Type B pancreatic cell (in vitro differentiated cells): ENCODE data around the gene CCL15. TPM values are rescaled to one million over a fixed set of nuclear protein-coding genes. Genes with fewer than 3 reads are reported as not detected.
A peak's percentile ranks its signal among the peaks of the same experiment; 100 is the strongest.
"Not testable (repeated sequence)": the region's sequence is repeated elsewhere in the genome, so short reads cannot be mapped to it uniquely, and the experiment has no call there.

Source experiments
- DNase-seq: peaks from one replicate; pipeline ENCODE4 v3.0.0; 2021; ENCODE audit warnings: mixed read lengths; ENCODE audit not compliant: unreplicated experiment; ENCODE audit errors: extremely low spot score
- H3K27ac Mint-ChIP-seq: 2 replicates; pipeline ENCODE4 v1.8.0; 2021; ENCODE audit warnings: mild to moderate bottlenecking, mixed read lengths
- H3K27me3 Mint-ChIP-seq: 2 replicates; pipeline ENCODE4 v1.8.0; 2021; ENCODE audit warnings: mixed read lengths
- H3K36me3 Mint-ChIP-seq: 2 replicates; pipeline ENCODE4 v1.8.0; 2021; ENCODE audit warnings: mixed read lengths
- H3K4me1 Mint-ChIP-seq: one replicate; pipeline ENCODE4 v1.8.0; 2021; ENCODE audit warnings: mixed read lengths; ENCODE audit not compliant: unreplicated experiment
- H3K4me3 Mint-ChIP-seq: 2 replicates; pipeline ENCODE4 v1.8.0; 2021; ENCODE audit warnings: mild to moderate bottlenecking, mixed read lengths
- H3K9me3 Mint-ChIP-seq: 2 replicates; pipeline ENCODE4 v1.8.0; 2021; ENCODE audit warnings: mixed read lengths
- total RNA-seq: library from RNA; stranded (reverse); gene quantifications from 2 replicates; pipeline ENCODE4 v1.2.1, GENCODE V29; 2021; ENCODE audit warnings: low replicate concordance
- TF ChIP-seq, protein P1 (sequence below): fragments of 200-600 bp; sonication (generic); conservative IDR thresholded peaks from 2 replicates; pipeline ENCODE4 v1.5.0; 2021; ENCODE audit warnings: antibody characterized with exemption, mild to moderate bottlenecking

CCL15 gene
- total RNA-seq, 1 donor from 2014 or later = 2.0 TPM

GRCh38 chr17:36016555-36016954 lies 15.2 kb upstream of the CCL15 start:
- Mint-ChIP-seq H3K4me1 (no peaks in the 10 kb centered on the region), H3K27me3 (peaks cover 35% of the 10 kb centered on the region), H3K4me3 (no peak overlapping the region), H3K36me3 (no peaks in the 10 kb centered on the region), H3K9me3 (peaks cover 4% of the 10 kb centered on the region), H3K27ac (no peak overlapping the region)
- DNase-seq = no peak
- TF ChIP-seq, protein P1, sequence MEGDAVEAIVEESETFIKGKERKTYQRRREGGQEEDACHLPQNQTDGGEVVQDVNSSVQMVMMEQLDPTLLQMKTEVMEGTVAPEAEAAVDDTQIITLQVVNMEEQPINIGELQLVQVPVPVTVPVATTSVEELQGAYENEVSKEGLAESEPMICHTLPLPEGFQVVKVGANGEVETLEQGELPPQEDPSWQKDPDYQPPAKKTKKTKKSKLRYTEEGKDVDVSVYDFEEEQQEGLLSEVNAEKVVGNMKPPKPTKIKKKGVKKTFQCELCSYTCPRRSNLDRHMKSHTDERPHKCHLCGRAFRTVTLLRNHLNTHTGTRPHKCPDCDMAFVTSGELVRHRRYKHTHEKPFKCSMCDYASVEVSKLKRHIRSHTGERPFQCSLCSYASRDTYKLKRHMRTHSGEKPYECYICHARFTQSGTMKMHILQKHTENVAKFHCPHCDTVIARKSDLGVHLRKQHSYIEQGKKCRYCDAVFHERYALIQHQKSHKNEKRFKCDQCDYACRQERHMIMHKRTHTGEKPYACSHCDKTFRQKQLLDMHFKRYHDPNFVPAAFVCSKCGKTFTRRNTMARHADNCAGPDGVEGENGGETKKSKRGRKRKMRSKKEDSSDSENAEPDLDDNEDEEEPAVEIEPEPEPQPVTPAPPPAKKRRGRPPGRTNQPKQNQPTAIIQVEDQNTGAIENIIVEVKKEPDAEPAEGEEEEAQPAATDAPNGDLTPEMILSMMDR = no peak

DNA sequence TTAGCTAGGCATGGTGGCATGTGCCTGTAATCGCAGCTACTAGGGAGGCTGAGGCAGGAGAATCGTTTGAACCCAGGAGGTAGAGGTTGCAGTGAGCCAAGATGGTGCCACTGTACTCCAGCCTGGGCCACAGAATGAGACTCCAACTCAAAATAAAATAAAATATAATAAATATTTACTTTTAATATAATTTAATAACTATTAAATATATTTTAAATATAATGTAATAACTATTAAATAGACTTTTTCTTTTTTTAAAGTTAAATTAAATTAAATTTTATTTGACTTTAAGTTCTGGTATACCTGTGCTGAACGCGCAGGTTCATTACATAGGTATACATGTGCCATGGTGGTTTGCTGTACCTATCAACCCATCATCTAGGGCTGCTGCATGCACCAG lies 14.5 kb upstream of the CCL15 start:
- H3K4me3 Mint-ChIP-seq, H3K9me3 Mint-ChIP-seq, H3K27ac Mint-ChIP-seq, H3K4me1 Mint-ChIP-seq, DNase-seq, H3K36me3 Mint-ChIP-seq: not testable (repeated sequence)
- peaks cover 29% of the 10 kb centered on the region for H3K27me3 Mint-ChIP-seq

DNA sequence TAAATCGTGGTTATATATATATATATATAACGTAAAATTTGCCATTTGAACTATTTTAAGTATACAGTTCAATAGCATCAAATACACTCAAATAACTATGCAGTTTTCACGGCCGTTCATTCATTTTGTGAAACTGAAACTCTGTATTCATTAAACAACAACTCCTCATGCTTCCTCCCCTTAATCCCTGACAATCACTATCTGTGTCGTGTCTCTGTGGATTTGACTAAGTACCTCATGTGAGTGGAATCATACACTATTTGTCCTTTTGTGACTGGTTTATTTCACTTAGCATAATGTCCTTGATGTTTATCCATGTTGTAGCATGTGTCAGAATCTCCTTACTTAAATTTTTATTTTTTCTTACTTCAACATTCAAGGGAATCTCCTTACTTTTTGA lies 13.6 kb upstream of the CCL15 start:
- no peak for DNase-seq
- Mint-ChIP-seq H3K4me3 (no peak overlapping the region), H3K27me3 (peaks cover 22% of the 10 kb centered on the region), H3K36me3 (no peaks in the 10 kb centered on the region), H3K4me1 (no peaks in the 10 kb centered on the region), H3K9me3 (peaks cover 4% of the 10 kb centered on the region), H3K27ac (no peak overlapping the region)
- TF ChIP-seq, protein P1 = no peak

GRCh38 chr17:36011201-36011600 lies 9.8 kb upstream of the CCL15 start:
- H3K9me3 Mint-ChIP-seq = peaks cover 4% of the 10 kb centered on the region
- peaks cover 9% of the 10 kb centered on the region for H3K27me3 Mint-ChIP-seq
- TF ChIP-seq, protein P1 = no peak
- peaks cover 4% of the 10 kb centered on the region for H3K4me1 Mint-ChIP-seq
- H3K4me3 Mint-ChIP-seq = no peak overlapping the region
- no peak overlapping the region for H3K27ac Mint-ChIP-seq
- DNase-seq = no peak
- H3K36me3 Mint-ChIP-seq = no peaks in the 10 kb centered on the region

GRCh38 chr17:36008998-36009665 lies 7.8 kb upstream of the CCL15 start:
- Mint-ChIP-seq H3K36me3 (no peaks in the 10 kb centered on the region), H3K27ac (no peak overlapping the region), H3K27me3 (peaks cover 8% of the 10 kb centered on the region), H3K9me3 (peaks cover 4% of the 10 kb centered on the region), H3K4me1 (peaks cover 9% of the 10 kb centered on the region), H3K4me3 (no peak overlapping the region)
- DNase-seq = no peak
- TF ChIP-seq, protein P1 = peak; percentile 69

- H3K36me3 Mint-ChIP-seq = no peaks in the 10 kb centered on the region
- DNase-seq = no peak
- H3K4me1 Mint-ChIP-seq = peaks cover 16% of the 10 kb centered on the region
These were observed 3.3 kb upstream of the CCL15 start for GRCh38 chr17:36004594-36005108.

More at GRCh38 chr17:36004594-36005108, 3.3 kb upstream of the CCL15 start:
- no peak overlapping the region for H3K27ac Mint-ChIP-seq
- H3K4me3 Mint-ChIP-seq = no peak overlapping the region
- TF ChIP-seq, protein P1 = no peak
- H3K27me3 Mint-ChIP-seq = no peaks in the 10 kb centered on the region
- no peaks in the 10 kb centered on the region for H3K9me3 Mint-ChIP-seq
